HL-60/S4 (cell line): ENCODE measurements around the gene LAG3.

Source experiments
- in situ Hi-C: fragments of 300-500 bp; cut with MboI; formaldehyde crosslinking; loops from 2 replicates; pipeline ENCODE4 v1.14.3; 2022; ENCODE audit warnings: low sequenced_read_pairs

LAG3 gene

DNA sequence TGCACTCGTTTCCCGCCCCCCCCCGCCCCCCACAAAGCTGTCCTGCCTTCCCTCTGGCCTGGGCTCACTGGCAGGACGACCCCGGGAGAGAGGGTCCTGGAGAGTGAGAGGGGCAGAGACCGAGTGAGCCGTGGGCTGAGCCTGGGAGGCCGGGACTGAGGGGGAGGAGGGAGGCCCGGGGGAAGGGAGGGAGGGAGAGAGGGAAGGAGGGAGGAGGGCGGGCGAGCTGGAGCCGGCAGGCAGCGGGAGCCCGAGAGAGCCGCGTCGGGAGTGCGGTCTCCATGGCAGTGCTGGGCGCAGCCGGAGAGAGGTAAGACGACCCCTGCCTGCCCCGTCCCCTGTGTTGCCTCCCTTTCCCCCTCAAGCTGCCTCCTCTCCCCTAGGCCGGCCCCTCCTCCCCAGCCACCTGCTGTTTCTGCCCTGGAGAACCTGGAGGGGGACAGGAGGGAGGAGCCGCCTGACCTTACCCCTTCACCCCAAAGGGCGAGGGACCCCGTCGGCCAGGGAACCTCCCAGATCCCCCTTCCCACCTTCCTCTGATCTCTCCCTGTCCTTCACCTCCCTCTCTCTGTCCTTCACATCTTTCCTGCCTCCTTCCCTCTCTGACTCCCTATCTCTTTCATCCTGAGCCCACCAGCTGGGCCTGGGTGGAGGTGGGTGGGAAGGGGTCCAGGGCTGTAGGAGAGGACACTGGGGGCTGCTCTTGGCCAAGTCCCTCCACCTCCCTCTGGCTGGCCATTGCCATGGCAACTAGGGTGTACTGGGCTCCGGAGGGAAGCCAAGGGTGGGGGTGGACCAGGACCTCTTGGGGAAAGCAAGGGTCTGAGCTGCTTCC, 49.5 kb downstream of the LAG3 start, which contains the start of gene GPR162:
GPR162 (plus strand) TSS at position 231 of the 835 bp plus-strand sequence. CDS start 2,078 bp downstream, outside the sequence.
- in situ Hi-C loops: no loop called here

DNA sequence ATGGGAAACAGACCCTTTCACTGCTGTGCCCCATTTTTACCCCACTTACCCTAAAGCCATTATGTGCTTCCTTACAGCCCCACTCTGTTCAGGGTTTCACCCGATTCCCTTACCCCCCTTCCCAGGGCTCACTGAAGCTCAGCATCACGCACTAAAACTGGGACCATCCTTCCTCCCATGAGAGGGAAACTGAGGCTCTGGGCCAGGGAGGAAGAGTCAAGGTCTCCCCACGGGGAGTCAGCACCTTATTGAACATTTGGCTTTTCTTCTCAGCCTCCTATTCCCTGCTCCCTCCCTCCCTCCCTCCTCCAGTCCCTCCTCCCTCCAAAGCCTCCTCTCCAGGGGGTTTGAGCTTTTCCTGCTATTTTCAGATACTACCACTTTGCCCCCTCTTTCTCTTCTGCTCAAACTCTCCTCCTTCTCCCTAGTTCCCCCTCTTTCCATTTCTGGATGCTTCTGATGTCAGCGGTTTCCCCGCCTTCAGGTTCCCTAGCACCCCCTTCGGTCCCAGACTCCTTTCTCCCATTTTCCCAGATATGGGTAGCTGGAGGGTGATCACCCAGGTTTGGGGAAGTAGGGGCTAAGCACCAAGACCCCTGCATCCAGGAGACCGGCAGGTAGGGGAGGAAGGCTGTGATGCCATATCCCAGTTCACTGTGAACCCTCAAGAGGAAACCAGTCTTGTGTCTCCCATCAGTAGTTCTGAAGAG, 50.3 kb downstream of the LAG3 start:
- in situ Hi-C loops: no loop called here

DNA sequence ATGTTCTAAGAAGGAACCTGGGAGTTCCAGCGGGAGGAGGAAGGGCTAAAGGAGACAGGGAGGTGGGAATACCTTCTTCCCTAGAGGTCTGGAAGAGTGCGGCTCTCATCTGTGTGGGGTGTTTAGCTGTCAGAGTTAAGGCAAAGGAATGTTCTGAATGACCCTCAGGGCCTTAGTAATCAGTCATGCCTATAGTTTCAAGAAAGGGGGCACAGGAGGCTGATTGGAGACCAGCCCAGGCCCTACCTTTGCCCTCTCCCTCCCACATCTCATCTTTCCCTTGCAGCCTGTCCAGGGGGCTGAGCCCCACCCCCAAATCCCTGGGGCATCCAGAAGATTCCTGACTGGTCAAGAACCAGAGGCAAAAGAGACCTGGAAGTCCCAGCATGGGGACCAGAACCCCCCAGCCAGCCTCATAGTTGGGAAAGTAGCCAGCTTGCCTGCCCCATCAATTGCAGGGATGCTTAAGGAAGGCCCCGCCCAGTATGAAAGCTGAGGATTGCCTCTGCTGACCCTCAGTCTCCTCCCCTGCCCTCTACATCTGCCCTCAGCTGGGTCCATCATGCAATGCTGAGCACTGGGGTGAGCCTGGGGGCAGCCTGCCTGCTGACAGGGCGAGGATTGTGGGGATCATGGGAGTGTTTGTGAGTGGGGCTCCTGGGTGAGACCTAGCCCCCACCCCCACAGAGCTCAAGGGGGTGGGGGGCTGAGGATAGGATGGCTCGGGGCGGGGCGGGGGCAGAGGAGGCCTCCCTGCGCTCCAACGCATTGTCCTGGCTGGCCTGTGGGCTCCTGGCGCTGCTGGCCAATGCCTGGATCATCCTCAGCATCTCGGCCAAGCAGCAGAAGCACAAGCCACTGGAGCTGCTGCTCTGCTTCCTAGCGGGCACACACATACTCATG, 51.1 kb downstream of the LAG3 start:
- in situ Hi-C loops: no loop called here

DNA sequence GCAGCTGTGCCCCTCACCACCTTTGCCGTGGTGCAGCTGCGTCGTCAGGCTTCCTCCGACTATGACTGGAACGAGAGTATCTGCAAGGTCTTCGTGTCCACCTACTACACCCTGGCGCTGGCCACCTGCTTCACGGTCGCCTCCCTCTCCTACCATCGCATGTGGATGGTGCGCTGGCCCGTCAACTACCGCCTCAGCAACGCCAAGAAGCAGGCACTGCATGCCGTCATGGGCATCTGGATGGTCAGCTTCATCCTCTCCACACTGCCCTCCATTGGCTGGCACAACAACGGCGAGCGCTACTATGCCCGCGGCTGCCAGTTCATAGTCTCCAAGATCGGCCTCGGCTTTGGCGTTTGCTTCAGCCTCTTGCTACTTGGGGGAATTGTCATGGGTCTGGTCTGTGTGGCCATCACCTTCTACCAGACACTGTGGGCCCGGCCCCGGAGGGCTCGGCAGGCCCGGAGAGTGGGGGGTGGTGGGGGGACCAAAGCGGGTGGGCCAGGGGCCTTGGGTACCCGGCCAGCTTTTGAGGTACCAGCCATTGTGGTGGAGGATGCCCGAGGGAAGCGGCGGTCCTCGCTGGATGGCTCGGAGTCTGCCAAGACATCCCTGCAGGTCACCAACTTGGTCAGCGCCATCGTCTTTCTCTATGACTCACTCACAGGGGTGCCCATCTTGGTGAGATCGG, 51.9 kb downstream of the LAG3 start:
- in situ Hi-C loops: no loop called here

DNA sequence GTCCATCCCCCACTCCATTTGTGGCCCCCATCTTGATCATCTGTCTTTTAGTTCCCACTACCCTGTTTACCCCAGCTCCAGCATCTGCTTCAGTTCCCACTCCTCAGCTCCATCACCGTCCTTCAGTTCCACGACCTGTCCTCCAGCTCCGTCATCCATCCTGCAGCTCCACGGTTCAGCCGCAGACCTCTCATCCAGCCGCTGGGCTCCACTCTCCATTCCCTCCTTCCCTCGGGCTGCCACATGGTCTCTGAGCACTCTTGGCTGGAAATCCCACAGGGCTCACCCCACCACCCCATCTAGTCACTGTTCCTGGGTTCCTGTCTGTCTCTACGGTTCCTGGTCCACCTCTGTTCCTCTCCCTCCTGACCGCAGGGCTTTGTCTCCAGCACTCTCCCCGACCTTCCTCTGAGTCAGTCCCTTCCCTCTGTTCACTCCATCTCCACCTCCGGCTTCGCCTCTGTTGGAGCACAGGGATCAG, 52.6 kb downstream of the LAG3 start:
- in situ Hi-C loops: loop anchor here (5.0 kb wide), 1 partner anchor 73 kb away; the partner anchor contains the start of gene MLF2

DNA sequence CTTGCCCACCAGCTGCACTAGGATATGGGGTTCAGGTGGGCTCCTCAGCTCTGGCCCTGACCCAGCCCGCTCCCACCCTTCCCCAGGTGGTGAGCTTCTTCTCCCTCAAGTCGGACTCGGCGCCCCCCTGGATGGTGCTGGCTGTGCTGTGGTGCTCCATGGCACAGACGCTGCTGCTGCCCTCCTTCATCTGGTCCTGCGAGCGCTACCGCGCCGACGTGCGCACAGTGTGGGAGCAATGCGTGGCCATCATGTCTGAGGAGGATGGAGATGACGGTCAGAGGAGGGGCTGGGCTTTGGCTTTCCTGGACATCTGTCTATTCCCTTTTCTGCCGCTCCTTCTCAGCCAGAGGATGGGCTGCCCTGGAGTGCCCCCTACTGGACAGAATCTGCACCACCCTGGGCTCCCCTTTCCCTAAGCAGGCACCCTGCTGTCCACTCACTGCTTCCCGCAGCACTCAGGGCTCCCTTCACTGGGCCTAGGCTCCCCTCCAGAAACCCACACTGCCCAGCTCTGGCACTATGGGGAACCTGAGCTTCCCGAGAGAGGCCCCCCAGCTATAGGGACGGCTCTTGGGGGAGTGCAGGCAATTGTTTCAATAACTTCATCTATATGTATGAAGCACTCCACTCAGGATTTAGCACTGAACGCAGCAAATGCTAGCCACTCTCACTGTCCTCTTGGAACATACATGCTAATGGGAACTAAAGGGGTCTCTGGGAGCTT, 53.2 kb downstream of the LAG3 start:
- in situ Hi-C loops: loop anchor here (5.0 kb wide), 1 partner anchor 73 kb away; the partner anchor contains the start of gene MLF2

DNA sequence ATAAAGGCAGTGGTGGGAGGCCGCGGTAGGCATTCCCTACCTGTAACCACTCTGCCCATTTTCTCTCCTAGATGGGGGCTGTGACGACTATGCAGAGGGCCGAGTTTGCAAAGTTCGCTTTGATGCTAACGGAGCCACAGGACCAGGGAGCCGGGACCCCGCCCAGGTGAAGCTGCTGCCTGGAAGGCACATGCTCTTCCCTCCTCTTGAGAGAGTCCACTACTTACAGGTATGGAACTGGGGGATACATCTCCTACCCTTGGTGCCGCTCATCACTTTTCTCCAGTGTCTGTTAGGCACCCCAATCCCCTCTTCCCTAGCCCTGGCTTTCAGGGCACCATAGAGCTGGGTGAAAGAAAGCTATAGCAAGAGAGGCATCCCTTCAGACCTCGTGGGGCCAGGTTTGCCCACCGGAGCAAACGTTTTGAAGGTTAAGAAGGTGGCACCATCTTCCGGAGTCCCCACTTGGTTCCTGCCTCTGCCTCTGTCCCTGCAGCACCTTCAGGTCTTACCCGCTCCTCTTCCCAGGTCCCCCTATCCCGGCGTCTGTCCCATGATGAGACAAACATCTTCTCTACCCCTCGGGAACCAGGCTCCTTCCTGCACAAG, 53.9 kb downstream of the LAG3 start:
- in situ Hi-C loops: loop anchor here (5.0 kb wide), 1 partner anchor 74 kb away; the partner anchor contains the start of gene MLF2

DNA sequence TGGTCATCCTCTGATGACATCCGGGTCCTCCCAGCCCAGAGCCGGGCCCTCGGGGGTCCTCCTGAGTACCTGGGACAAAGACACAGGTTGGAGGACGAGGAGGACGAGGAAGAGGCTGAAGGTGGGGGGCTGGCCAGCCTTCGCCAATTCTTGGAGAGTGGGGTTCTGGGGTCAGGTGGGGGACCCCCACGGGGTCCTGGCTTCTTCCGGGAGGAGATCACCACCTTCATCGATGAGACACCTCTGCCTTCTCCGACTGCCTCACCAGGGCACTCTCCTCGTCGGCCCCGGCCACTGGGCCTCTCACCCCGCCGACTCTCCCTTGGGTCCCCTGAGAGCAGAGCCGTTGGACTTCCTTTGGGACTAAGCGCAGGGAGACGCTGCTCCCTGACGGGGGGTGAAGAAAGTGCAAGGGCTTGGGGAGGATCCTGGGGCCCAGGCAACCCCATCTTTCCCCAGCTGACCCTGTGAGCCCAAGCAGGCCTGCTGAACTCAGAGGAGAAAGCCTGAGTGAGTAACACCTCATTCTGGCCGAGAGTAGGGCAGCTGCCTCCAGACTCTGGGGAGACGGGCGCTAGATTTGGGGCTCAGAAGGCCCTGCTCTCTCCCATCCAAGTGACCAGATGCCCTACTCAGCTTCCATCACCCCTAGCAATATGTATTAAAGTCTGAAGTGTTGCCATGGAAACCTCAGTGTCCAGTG, 54.6 kb downstream of the LAG3 start:
- in situ Hi-C loops: loop anchor here (5.0 kb wide), 1 partner anchor 75 kb away; the partner anchor contains the start of gene MLF2

DNA sequence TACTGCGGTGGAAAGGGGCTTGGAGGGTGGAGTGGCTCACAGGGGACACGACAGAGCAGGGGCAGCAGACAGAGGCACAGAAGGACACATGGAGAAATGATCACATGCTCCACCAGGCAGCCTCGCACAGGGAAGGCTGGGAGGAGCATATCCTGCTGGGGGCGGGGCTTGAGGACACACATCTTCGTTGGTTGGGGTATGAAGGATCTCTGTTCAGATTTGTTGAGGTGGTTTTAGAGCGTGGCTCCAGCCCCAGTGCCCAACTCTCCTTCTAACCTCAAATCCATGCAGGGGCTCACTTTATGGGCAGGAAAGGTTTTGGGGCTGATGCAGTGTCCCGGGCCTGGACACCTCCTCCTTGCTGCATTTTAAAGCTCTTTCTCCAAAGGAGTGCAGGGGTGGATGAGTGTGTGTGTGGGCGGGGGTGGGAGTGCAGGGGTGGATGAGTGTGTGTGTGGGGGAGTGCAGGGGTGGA, 55.2 kb downstream of the LAG3 start:
- in situ Hi-C loops: loop anchor here (5.0 kb wide), 1 partner anchor 75 kb away; the partner anchor contains the start of gene MLF2
